VCaP (cell line): Measurements from ENCODE around the gene TMBIM1.

ENCODE experiments used
- H3K27ac ChIP-seq: fragments of 450-650 bp; 2 replicates; pipeline ENCODE4 v1.5.1; 2017
- CTCF ChIP-seq: fragments of 450-650 bp; conservative IDR thresholded peaks from 2 replicates; pipeline ENCODE4 v1.5.1; 2017; ENCODE audit warnings: mild to moderate bottlenecking, moderate library complexity

The TMBIM1 gene

DNA sequence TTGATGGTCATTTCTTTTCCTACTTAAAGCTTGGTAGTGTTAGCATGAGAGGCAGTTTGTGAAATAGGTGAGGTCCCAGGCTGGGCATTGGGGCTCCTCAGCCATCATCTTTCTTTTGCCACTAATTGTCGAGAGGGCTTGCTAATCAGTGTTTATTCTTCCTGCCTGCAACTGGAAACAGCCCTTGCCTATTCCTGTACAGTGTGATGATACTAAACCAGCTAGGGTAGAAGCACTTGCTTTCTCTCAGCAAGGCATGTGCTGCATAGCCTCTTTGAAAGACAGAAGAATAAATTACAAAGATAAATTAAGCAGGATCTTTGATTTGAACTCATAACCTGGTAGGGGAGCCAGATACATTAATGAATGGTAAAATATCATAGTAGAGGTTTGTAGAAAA, 48.1 kb downstream of the TMBIM1 start:
- TF ChIP-seq CTCF, result no peak
- H3K27ac ChIP-seq, result no peak overlapping the region

DNA sequence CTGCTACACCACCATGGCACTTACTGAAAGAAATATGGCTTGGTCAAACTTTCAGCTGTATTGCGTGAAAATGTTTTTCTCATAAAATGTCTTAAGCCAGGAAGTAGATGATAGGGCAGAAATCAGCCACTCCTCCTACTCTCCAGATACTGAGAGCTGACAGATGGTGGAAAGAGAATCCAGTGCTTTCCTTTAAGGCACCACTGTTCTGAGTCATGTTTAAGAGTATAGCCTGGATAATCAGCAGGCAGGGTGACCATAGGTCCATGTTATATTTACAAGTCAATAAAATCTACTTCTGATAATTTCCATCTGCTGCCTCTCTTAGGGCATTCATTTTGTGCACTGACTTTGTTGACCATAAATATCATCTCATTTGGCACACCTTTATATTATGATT, 53.4 kb downstream of the TMBIM1 start:
- H3K27ac ChIP-seq, result no peak overlapping the region
- no peak for TF ChIP-seq CTCF

- no peak overlapping the region for H3K27ac ChIP-seq
- no peak for TF ChIP-seq CTCF
These were observed 55.5 kb downstream of the TMBIM1 start for GRCh38 chr2:218236829-218237228.

GRCh38 chr2:218235017-218235416, 57.3 kb downstream of the TMBIM1 start:
- no peak for TF ChIP-seq CTCF
- no peak overlapping the region for H3K27ac ChIP-seq

DNA sequence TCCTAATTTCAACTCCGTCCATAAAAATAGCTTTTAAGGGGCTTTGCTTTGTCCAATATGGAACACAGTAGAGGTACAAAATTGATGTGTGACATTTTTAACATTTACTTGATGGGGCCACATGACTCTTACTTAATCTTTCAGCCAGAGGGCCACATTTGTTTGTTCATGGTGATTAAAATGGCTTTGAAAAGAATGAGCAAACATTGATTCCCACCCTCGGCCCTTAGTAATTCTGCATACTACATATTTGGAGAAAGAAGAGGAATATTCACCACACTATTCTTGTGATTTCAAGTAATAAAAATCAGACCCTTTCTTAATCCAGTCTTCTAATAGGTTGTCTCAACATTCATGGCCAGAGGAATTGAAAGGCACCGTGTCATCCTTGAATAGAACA, 57.8 kb downstream of the TMBIM1 start:
- no peak for TF ChIP-seq CTCF
- H3K27ac ChIP-seq, result no peak overlapping the region

DNA sequence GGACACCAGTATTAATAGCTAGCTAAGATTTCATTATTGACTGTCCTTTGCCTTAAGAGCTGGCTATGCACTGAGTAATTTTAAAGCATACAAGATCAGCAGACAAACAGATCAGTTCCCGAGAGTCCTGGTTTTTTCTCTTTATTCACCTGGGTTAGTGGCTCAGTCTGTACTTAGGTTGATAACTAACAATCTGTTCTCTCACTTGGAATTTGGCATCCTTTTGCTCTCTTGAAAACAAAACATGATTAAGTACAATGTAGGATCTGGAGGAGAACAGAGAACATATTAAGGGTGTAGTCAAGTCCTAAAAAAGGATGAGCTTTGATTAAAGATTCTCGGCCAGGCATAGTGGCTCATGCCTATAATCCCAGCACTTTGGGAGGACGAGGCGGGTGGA, 58.8 kb downstream of the TMBIM1 start:
- TF ChIP-seq CTCF, result no peak
- H3K27ac ChIP-seq, result no peak overlapping the region

DNA sequence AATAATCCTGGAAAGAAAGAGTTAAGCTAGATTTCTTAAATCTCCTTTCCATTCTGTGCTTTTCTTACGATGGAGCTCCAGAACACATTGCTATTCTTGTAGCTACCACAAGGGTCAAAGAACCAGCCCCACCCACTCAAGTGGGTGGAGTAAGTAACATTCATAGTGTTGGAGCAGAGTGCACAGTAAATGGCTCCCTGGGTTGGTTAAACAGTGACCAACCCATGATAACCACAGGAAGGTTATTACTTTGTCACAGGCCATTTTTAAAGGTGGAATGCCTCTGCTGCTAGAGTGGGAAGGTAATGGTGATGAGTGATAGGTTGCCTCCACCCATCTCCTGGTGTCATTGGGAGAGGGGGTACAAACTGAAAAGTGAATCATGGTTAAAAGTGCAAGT, 61.4 kb downstream of the TMBIM1 start:
- TF ChIP-seq CTCF, result no peak
- no peak overlapping the region for H3K27ac ChIP-seq

GRCh38 chr2:218229851-218230250, 62.5 kb downstream of the TMBIM1 start:
- TF ChIP-seq CTCF, result no peak
- H3K27ac ChIP-seq, result no peak overlapping the region
